Hepatic stellate cell (primary cell): ENCODE measurements around the gene SYMPK.
A peak's percentile ranks its signal among the peaks of the same experiment; 100 is the strongest.

Experiments
- DNase-seq: peaks from one replicate; pipeline ENCODE4 v3.0.0; 2011; ENCODE audit warnings: low spot score

The SYMPK gene

DNA sequence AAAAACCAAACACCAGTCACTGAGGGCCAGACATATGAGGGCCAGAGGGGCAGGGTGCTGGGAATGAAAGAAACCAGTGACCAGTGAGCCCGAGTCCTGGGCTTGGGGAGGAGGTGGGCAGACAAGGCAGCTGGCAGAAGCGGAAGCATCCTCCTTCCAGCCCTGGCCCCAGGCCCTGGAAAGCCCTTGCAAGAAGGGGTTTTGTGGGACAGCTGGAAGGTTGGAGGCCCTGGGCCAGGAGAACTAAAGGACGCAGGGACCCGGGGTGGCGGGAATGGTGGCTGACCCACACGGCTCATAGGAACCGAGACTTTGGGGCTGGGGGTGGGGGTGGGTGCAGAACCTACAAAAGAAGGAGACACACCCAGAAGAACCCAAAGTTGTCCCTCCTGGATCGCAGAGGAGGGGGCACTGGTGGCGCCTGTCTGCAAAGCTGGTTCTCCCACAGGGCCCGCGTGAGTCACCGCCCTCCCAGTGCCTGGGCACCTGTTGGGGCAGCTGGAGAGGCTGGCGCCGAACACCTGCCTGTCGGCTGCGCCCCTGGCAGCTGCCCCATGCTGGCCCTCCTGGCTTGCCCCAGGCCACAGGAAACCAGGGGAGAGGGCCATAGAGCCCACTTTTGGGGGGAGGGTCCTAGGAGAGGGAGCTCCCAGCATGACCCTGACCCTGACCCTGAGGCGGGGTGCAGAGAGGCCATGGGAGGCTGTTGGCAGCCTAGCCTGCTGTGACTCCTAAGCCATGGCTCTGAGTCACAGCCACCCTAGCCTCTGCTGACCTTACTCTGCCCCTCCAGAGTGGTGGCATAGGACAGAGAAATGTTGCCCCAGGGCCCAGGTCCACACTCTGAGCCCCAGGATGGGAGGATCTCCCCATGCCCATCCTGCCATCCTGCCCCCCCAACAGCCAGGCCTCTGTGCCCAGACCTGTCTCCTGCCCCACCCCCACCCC, 81.5 kb downstream of the SYMPK start:
- peak; percentile 63 for DNase-seq

GRCh38 chr19:45780448-45781213, 82.3 kb downstream of the SYMPK start:
- no peak for DNase-seq

GRCh38 chr19:45780146-45780447, 82.8 kb downstream of the SYMPK start:
- DNase-seq = no peak

DNA sequence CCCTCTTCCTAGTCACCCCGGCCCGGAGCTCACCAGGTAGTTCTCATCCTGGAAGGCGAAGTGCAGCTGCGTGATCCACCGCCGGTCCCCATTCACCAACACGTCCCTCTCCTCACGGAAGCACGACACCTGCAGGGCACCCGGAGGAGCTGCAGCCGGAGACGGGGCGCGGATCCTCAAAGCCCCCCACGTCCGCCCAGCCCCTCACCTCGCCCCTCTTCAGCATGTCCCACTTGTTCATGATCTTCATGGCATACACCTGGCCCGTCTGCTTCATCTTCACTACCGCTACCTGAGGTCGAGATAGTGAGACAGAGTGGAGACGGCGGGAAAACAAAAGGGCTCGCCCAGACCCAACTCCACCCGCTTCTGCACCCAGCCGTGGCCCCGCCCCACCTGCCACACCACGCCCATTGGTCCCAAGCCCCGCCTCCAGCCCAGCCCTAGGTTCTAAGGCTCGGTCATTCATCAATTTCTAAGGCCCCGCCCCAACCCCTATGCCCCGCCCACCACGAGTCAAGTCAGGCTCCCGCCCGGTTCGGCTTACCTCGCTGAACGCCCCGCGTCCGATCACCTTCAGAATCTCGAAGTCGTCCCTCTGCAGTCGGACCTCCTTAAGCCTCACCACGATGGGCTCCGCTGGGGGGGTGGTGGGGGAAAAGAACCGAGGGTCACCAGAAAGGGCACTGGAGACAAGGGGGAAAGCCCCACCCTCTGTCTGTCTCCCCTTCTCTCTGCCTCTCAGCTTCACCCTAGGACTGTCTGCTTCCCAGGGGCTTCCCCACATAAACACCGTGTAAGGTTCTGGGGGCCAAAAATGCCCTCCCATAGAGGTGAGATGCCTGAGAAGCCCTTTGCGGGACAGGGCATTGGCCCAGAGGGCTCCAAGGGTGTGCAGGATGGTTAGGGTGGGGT, 83.5 kb downstream of the SYMPK start:
- peak; percentile 41 for DNase-seq

DNA sequence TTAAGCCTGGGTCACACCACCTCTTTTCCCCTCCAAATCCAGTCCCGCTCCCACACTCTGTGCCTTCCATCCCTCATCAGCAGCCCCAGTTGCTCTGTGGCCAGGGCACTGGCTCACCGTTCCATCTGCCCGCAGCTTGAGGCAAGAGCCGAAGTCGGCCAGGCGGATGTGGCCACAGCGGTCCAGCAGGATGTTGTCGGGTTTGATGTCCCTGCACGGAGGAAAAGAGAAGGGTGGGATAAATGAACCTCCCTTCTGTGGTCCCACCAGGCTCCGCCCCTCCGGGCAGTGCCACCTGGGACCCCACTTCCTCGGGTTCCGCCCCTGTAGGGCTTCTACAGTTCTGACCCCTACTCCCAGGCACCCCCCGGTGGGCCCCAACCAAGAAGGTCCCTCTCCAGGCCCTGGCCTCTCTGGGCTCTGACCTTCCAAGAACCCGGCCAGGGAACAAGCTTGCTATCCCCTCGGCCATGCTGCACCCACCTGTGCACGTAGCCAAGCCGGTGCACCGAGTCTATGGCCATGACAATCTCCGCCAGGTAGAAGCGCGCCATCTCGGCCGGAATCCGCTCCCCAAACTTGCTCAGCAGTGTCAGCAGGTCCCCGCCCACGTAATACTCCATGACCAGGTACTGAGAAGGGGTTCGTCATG, 84.8 kb downstream of the SYMPK start:
- no peak for DNase-seq

DNA sequence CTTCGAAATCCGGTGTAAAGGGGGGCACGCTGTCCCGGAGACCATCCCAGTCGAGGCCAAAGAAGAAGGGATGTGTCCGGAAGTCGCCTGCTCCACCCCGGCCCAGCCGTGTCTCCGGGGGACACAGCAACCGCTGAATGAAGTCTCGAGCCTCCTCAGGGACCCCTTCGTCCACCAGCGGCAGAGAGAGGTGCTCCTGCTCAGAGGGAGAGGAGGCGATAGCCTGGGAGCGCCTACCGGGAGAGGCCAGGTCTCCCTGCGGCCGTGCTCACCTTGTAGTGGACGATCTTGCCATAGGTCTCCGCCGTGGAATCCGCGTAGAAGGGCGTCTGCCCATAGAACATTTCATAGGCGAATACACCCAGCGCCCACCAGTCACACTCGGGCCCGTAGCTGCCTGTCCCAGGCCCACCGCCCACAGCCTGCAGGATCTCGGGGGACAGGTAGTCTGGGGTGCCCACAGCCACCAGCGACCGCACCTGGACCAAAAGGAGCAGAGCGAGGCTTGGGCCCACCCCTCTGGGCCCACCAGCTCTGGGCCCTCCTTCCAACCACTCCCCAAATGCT, 85.5 kb downstream of the SYMPK start:
- DNase-seq = no peak

DNA sequence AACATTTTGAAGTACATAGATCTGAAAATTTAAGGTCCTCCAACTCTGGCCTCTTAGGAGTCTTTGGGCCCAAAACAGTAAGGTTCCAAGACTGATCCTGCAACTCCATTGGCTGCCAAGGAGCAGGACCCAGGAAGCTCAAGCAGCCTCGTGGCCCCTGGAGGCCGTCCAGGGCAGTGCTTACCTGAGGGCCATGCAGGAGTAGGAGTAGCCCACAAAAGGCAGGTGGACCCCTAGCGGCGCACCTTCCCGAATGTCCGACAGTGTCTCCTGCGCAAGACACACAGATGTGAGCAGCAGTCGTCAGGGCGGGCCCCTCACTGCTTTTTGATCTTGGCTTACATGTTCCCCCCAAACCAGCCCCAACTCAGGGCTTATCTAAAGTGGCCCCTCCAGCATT, 88.2 kb downstream of the SYMPK start:
- DNase-seq = no peak

DNA sequence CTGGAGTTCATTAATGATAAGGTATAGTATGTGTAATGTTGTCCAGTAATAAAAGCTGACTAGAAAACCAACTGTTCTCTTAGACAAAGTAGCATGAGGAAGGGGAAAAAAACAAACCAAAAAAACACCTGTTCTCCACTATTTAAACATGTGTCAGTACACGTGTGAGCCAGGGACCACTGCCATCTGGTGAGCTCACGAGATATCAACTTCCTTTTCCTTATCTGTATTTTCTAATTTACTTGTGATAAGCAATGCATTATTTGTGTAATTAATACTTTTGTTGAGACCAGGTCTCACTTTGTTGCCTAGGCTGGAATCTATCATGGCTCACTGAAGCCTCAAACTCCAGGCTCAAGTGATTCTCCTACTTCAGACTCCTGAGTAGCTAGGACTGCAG, 89.6 kb downstream of the SYMPK start:
- no peak for DNase-seq

GRCh38 chr19:45772912-45773311, 90.0 kb downstream of the SYMPK start:
- no peak for DNase-seq

GRCh38 chr19:45772130-45772840, 90.7 kb downstream of the SYMPK start:
- no peak for DNase-seq

- no peak for DNase-seq
Observed at GRCh38 chr19:45771311-45771933, 91.5 kb downstream of the SYMPK start.

DNA sequence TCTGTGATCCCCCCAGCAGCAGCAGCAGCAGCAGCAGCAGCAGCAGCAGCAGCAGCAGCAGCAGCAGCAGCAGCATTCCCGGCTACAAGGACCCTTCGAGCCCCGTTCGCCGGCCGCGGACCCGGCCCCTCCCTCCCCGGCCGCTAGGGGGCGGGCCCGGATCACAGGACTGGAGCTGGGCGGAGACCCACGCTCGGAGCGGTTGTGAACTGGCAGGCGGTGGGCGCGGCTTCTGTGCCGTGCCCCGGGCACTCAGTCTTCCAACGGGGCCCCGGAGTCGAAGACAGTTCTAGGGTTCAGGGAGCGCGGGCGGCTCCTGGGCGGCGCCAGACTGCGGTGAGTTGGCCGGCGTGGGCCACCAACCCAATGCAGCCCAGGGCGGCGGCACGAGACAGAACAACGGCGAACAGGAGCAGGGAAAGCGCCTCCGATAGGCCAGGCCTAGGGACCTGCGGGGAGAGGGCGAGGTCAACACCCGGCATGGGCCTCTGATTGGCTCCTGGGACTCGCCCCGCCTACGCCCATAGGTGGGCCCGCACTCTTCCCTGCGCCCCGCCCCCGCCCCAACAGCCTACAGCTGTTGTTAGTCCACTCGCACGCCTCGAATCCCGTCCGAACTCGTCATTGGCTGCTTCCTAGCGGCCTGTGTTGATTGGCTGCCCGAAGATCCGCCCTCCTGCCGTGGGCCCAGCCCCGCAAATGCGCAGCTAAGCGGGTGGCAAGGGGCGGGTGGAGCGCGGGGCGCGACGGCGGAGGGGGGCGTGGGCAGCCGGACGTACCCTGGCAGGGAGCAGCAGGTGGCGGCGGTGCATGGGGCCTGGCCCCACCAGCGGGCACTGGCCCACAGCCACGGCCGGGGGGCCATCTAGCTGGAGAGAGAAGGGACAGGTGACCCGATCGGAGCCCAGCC, 92.5 kb downstream of the SYMPK start:
- DNase-seq = peak; percentile 99

DNA sequence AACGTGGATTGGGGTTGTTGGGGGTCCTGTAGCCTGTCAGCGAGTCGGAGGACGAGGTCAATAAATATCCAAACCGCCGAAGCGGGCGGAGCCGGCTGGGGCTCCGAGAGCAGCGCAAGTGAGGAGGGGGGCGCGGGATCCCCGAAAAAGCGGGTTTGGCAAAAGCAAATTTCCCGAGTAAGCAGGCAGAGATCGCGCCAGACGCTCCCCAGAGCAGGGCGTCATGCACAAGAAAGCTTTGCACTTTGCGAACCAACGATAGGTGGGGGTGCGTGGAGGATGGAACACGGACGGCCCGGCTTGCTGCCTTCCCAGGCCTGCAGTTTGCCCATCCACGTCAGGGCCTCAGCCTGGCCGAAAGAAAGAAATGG, 93.1 kb downstream of the SYMPK start:
- peak; percentile 50 for DNase-seq

GRCh38 chr19:45768984-45769782, 93.8 kb downstream of the SYMPK start, which contains the start of gene SIX5:
SIX5 (minus strand) TSS chr19:45769252; CDS start chr19:45768844, 408 bp downstream.
- peak; percentile 99 for DNase-seq

GRCh38 chr19:45768655-45768983, 94.3 kb downstream of the SYMPK start:
- DNase-seq = peak; percentile 57

DNA sequence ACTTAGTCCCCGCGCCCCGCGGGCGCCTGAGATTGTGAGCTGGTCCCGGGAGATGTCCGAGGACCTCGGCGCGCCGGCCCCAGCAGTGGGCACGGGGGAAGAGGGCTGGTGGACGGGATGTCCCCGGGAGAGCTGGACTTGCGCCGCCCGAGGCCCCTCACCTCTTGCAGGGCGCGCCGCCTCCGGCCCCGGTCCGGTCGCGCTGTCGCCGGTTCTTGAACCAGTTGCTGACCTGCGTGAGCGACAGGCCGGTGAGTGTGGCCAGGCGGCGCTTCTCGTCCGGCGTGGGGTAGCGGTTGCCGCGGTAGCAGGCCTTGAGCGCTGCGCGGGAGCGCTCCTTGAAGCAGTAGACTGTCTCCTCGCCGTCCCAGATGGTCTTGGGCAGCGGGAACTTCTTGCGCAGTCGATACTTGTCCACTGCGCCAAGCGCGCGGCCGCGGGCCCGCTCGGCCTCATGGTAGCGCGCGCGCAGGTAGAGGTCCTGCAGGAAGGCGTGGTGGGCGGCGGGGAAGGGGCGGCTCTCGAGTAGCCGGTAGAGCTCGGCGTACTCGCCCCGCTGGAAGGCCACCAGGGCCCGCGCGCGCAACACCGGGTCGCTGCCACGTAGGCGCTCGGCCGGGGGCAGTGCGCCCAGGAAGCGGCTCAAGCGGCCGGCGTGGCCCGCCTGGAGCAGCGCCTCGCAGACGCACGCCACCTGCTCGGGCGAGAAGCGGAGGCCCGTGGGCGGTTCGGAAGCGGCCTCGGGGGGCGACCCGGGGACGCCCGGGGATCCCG, 94.9 kb downstream of the SYMPK start:
- peak; percentile 44 for DNase-seq

GRCh38 chr19:45767410-45767880, 95.5 kb downstream of the SYMPK start:
- peak; percentile 85 for DNase-seq
